Karpas-422 (cell line): ENCODE data around the gene EXTL1. TPM values are rescaled to one million over a fixed set of nuclear protein-coding genes. Genes with fewer than 3 reads are reported as not detected.

ENCODE experiments used
- DNase-seq: peaks from one replicate; pipeline ENCODE4 v3.0.0-alpha.2; 2015
- H2AFZ ChIP-seq: fragments of 200-600 bp; sonication (generic); 2 replicates; pipeline ENCODE4 v1.6.1; 2014; ENCODE audit warnings: antibody characterized with exemption, low read length, mixed read lengths
- H3K27ac ChIP-seq: fragments of 200-600 bp; sonication (generic); 2 replicates; pipeline ENCODE4 v1.5.1; 2014; ENCODE audit warnings: mild to moderate bottlenecking, low read length, moderate library complexity
- H3K27me3 ChIP-seq: fragments of 200-600 bp; sonication (generic); 2 replicates; pipeline ENCODE4 v1.6.1; 2014; ENCODE audit warnings: low read length, mixed read lengths
- H3K36me3 ChIP-seq: fragments of 200-600 bp; sonication (generic); 2 replicates; pipeline ENCODE4 v1.6.1; 2014; ENCODE audit warnings: low read length, mixed read lengths; ENCODE audit not compliant: insufficient read depth
- H3K4me1 ChIP-seq: fragments of 200-600 bp; sonication (generic); 2 replicates; pipeline ENCODE4 v1.6.1; 2014; ENCODE audit warnings: mild to moderate bottlenecking, low read length, mixed read lengths
- H3K4me2 ChIP-seq: fragments of 200-600 bp; sonication (generic); 2 replicates; pipeline ENCODE4 v1.6.1; 2014; ENCODE audit warnings: low read length, low read depth, mild to moderate bottlenecking; ENCODE audit not compliant: poor library complexity, severe bottlenecking
- H3K4me3 ChIP-seq: fragments of 200-600 bp; sonication (generic); 2 replicates; pipeline ENCODE4 v1.5.1; 2014; ENCODE audit warnings: mild to moderate bottlenecking, antibody characterized with exemption, low read length, mixed read lengths
- H3K79me2 ChIP-seq: fragments of 200-600 bp; sonication (generic); 2 replicates; pipeline ENCODE4 v1.6.1; 2014; ENCODE audit warnings: mild to moderate bottlenecking, low read length, mixed read lengths
- H3K9ac ChIP-seq: fragments of 200-600 bp; sonication (generic); 2 replicates; pipeline ENCODE4 v1.6.0; 2014; ENCODE audit warnings: low read length
- H3K9me2 ChIP-seq: fragments of 200-600 bp; sonication (generic), shearing (Covaris generic); replicated peaks from 2 replicates; pipeline ENCODE4 v1.6.0; 2014; ENCODE audit warnings: mild to moderate bottlenecking, low read length, moderate library complexity; ENCODE audit not compliant: insufficient read depth
- H3K9me3 ChIP-seq: fragments of 300-700, 200-600 bp; sonication (generic); 2 replicates; pipeline ENCODE4 v1.6.1; 2014; ENCODE audit warnings: low read length, mixed read lengths
- H4K20me1 ChIP-seq: fragments of 200-600 bp; sonication (generic); 2 replicates; pipeline ENCODE4 v1.6.1; 2014; ENCODE audit warnings: mild to moderate bottlenecking, antibody characterized with exemption, low read length, low read depth; ENCODE audit not compliant: insufficient read depth
- total RNA-seq: library from RNA; depleted of rRNA; stranded (reverse); fragments of >200 nt; shearing (Covaris generic); gene quantifications from 2 replicates; pipeline ENCODE4 v1.2.3, GENCODE V29; 2014; ENCODE audit warnings: low replicate concordance

The EXTL1 gene
- total RNA-seq, 1 experiment from 2014 or later, result not detected

- Histone ChIP-seq H3K4me2 (no peak overlapping the region), H3K9ac (no peak overlapping the region), H3K4me3 (no peak overlapping the region), H3K36me3 (no peaks in the 10 kb centered on the region), H4K20me1 (no peaks in the 10 kb centered on the region), H3K9me2 (no peaks in the 10 kb centered on the region), H3K27me3 (no peaks in the 10 kb centered on the region), H3K79me2 (no peaks in the 10 kb centered on the region), H2AFZ (no peak overlapping the region), H3K9me3 (no peaks in the 10 kb centered on the region), H3K27ac (no peak overlapping the region), H3K4me1 (no peaks in the 10 kb centered on the region)
- DNase-seq, result no peak
Measured at GRCh38 chr1:26072305-26072704, 50.7 kb downstream of the EXTL1 start.

DNA sequence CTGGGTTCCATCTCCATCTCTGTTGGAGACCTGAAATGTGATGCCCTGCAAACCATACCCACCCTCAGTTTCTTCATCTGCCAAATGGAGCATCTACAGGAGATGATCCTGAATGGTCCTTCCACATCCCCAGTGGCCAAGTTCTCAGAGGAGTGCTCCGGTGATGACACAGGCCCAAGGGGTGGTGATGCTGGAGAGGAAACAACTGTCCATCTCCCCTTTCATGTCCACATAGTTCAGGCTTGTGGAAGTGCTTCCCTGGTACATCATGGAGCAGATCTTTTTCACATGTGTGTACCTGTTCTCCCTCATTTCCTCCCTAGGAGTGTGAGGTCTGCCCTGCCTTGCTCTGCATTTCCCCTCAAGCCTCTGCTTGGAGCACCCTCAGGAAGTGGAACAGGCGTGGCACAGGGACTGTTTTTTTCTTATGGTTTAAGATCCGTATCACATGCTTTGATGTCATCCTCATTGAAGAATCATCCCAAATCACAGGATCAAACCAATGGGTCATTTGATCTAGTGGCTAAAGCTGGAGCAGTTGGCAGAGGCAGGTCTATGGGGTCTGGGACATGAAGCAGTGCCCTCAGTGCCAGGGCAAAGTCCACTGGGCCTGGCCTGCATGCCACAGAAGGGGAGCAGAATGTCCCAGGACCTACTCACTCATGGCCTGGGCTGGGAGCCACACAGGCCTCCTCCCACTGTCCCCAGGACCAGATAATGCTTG, 54.0 kb downstream of the EXTL1 start:
- H3K36me3 ChIP-seq, result no peaks in the 10 kb centered on the region
- no peaks in the 10 kb centered on the region for H3K9me3 ChIP-seq
- no peaks in the 10 kb centered on the region for H3K79me2 ChIP-seq
- no peaks in the 10 kb centered on the region for H3K4me1 ChIP-seq
- no peaks in the 10 kb centered on the region for H3K27me3 ChIP-seq
- DNase-seq, result no peak
- H2AFZ ChIP-seq, result no peak overlapping the region
- H3K9me2 ChIP-seq, result no peaks in the 10 kb centered on the region
- no peak overlapping the region for H3K9ac ChIP-seq
- H4K20me1 ChIP-seq, result no peaks in the 10 kb centered on the region
- H3K4me3 ChIP-seq, result no peak overlapping the region
- H3K27ac ChIP-seq, result no peak overlapping the region
- H3K4me2 ChIP-seq, result no peak overlapping the region

- Histone ChIP-seq H3K27me3 (no peaks in the 10 kb centered on the region), H3K4me2 (no peak overlapping the region), H3K9me2 (no peaks in the 10 kb centered on the region), H3K9me3 (no peaks in the 10 kb centered on the region), H4K20me1 (no peaks in the 10 kb centered on the region), H3K9ac (no peak overlapping the region), H3K4me1 (no peaks in the 10 kb centered on the region), H2AFZ (no peak overlapping the region), H3K27ac (no peak overlapping the region), H3K4me3 (no peak overlapping the region), H3K36me3 (no peaks in the 10 kb centered on the region), H3K79me2 (no peaks in the 10 kb centered on the region)
- DNase-seq, result no peak
Measured at GRCh38 chr1:26077524-26077923, 55.9 kb downstream of the EXTL1 start.

- H3K9me2 ChIP-seq, result no peaks in the 10 kb centered on the region
- no peak for DNase-seq
- no peak overlapping the region for H3K4me2 ChIP-seq
- no peaks in the 10 kb centered on the region; the same call in 1 of the 2 replicates for H4K20me1 ChIP-seq
- H3K27ac ChIP-seq, result no peak overlapping the region
- H3K9me3 ChIP-seq, result no peaks in the 10 kb centered on the region
- no peak overlapping the region for H3K9ac ChIP-seq
- no peaks in the 10 kb centered on the region for H3K4me1 ChIP-seq
- H3K4me3 ChIP-seq, result no peak overlapping the region
- no peaks in the 10 kb centered on the region for H3K79me2 ChIP-seq
- H3K27me3 ChIP-seq, result no peaks in the 10 kb centered on the region
- no peak overlapping the region for H2AFZ ChIP-seq
- no peaks in the 10 kb centered on the region for H3K36me3 ChIP-seq
Measured at GRCh38 chr1:26078286-26079177, 57.0 kb downstream of the EXTL1 start.

DNA sequence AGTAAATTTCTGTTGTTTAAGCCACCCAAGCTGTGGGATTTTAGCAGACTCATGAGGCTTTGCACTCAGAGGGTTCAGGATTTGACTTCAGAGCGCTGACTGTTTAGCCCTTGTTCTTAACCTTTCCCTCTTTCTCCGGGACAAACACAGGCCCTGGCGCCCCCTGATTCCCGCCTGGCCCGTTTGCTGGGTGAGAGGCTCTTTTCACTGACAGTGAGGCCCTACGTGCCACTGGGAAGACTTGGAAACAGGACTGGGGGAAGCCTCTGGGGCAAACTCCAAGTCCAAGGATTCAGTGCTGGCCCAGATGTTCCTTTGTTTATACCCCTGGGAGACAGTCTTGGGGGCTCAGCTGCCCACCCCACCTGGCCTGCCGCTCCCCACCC, 57.6 kb downstream of the EXTL1 start:
- no peaks in the 10 kb centered on the region for H3K4me1 ChIP-seq
- H3K9me3 ChIP-seq, result no peaks in the 10 kb centered on the region
- no peak overlapping the region for H3K4me3 ChIP-seq
- DNase-seq, result no peak
- H3K79me2 ChIP-seq, result no peaks in the 10 kb centered on the region
- no peak overlapping the region for H3K4me2 ChIP-seq
- no peaks in the 10 kb centered on the region for H3K9me2 ChIP-seq
- H3K36me3 ChIP-seq, result no peaks in the 10 kb centered on the region
- no peak overlapping the region for H2AFZ ChIP-seq
- H4K20me1 ChIP-seq, result no peaks in the 10 kb centered on the region; the same call in 1 of the 2 replicates
- no peak overlapping the region for H3K9ac ChIP-seq
- no peak overlapping the region for H3K27ac ChIP-seq
- H3K27me3 ChIP-seq, result no peaks in the 10 kb centered on the region

DNA sequence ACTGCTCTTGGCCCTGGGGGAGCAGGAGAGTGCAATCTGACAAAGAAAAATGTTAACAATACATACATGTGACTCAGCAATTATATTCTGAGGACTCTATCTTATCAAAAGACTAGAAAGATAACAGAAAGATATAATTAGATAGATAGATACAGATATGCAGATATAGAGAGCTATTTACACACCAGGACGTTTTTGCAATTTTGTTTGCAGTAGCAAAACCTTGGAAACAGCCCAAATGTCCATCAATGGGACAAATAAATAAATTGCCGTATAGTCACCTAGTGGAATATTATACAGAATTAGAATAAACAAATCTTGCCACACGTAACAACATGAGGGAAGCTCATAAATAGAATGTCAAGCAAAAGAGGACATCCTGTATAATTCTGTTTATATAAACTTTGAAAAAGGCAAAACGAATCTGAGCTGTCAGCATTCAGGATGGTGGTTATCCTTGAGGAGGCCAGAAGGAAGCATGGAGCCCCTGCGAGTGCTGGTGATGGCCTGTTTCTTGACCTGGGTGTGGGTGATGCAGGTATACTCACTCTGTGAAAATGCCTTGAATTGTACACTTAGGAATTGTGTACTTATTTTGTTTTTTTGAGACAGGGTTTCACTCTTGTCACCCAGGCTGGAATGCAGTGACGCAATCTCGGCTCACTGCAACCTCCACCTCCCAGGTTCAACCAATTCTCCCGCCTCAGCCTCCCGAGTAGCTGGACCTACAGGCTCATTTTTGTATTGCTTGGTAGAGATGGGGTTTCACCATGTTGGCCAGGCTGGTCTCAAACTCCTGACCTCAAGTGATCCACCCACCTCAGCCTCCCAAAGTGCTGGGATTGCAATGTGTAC, 58.6 kb downstream of the EXTL1 start:
- Histone ChIP-seq H3K27me3 (no peaks in the 10 kb centered on the region), H3K36me3 (no peaks in the 10 kb centered on the region), H3K9me2 (no peaks in the 10 kb centered on the region), H3K79me2 (no peaks in the 10 kb centered on the region), H2AFZ (no peak overlapping the region), H3K4me3 (no peak overlapping the region), H3K27ac (no peak overlapping the region), H4K20me1 (no peaks in the 10 kb centered on the region; the same call in 1 of the 2 replicates), H3K9ac (no peak overlapping the region), H3K9me3 (no peaks in the 10 kb centered on the region), H3K4me2 (no peak overlapping the region), H3K4me1 (no peaks in the 10 kb centered on the region)
- no peak for DNase-seq

DNA sequence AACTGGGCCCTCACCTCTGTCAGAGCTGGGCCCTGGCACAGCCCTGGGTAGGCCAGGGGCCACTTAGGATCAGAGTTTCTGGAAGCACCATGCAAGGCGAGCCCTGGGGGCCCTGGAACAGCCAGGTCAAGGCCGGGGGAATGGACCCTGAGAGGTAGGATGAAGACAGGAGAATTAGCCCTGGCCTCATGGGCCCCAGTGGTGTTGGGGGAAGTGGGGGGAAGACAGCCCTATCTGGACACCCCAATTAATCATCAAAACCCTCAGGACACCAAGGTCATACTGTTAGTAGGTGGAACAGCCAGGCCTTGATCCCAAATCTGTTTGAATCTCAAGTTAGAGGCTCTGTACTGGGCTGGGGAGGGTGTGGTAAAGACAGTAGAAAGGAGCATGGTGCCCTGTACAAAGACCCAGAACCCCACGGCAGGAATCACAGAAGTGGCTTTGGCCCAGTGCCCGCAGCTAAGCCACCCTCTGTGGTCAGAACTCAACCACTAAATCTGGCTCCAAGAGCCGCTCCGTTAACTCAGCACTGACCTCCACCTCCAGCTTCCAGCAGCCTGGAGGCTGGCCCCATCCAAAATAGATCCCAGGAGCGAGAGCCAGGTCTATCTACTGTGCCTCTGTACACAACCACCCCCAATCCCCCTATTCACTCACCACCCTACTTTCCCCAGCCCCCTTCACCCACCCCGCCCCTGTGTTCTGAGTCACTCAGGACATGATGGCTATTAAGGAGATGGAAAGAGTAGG, 59.9 kb downstream of the EXTL1 start:
- H3K9ac ChIP-seq, result no peak overlapping the region
- H3K4me3 ChIP-seq, result no peak overlapping the region
- no peak for DNase-seq
- H3K79me2 ChIP-seq, result no peaks in the 10 kb centered on the region
- H3K27ac ChIP-seq, result no peak overlapping the region
- H3K27me3 ChIP-seq, result no peaks in the 10 kb centered on the region
- H4K20me1 ChIP-seq, result no peaks in the 10 kb centered on the region; the same call in 1 of the 2 replicates
- no peaks in the 10 kb centered on the region for H3K4me1 ChIP-seq
- H3K9me3 ChIP-seq, result no peaks in the 10 kb centered on the region
- no peaks in the 10 kb centered on the region for H3K36me3 ChIP-seq
- no peak overlapping the region for H2AFZ ChIP-seq
- no peaks in the 10 kb centered on the region for H3K9me2 ChIP-seq
- no peak overlapping the region for H3K4me2 ChIP-seq
